GM12891 (cell line): ENCODE data around the gene CDH3.

Source experiments
- PAX5 ChIP-seq: IDR thresholded peaks from 2 replicates; pipeline ENCODE4 v1.6.1; 2011; ENCODE audit warnings: low read length, moderate library complexity, mild to moderate bottlenecking; ENCODE audit not compliant: insufficient read depth, severe bottlenecking
- POLR2A ChIP-seq: IDR thresholded peaks from 2 replicates; pipeline ENCODE4 v1.6.1; 2011; ENCODE audit warnings: low read depth, low read length, control low read depth
- POLR2AphosphoS5 ChIP-seq: IDR thresholded peaks from 2 replicates; pipeline ENCODE4 v1.6.1; 2011; ENCODE audit warnings: low read depth, low read length, control low read depth
- SPI1 ChIP-seq: IDR thresholded peaks from 2 replicates; pipeline ENCODE4 v1.6.1; 2011; ENCODE audit warnings: low read depth, low read length, control low read depth
- TAF1 ChIP-seq: IDR thresholded peaks from 2 replicates; pipeline ENCODE4 v1.6.1; 2011; ENCODE audit warnings: low read depth, low read length, control low read depth

DNA sequence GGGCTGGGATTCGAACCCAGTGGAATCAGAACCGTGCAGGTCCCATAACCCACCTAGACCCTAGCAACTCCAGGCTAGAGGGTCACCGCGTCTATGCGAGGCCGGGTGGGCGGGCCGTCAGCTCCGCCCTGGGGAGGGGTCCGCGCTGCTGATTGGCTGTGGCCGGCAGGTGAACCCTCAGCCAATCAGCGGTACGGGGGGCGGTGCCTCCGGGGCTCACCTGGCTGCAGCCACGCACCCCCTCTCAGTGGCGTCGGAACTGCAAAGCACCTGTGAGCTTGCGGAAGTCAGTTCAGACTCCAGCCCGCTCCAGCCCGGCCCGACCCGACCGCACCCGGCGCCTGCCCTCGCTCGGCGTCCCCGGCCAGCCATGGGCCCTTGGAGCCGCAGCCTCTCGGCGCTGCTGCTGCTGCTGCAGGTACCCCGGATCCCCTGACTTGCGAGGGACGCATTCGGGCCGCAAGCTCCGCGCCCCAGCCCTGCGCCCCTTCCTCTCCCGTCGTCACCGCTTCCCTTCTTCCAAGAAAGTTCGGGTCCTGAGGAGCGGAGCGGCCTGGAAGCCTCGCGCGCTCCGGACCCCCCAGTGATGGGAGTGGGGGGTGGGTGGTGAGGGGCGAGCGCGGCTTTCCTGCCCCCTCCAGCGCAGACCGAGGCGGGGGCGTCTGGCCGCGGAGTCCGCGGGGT is 92.1 kb downstream of the CDH3 start, which contains the start of gene CDH1:
- TF ChIP-seq POLR2A = no peak
- TF ChIP-seq POLR2AphosphoS5 = no peak
- no peak for TF ChIP-seq TAF1
- TF ChIP-seq PAX5 = no peak
- TF ChIP-seq SPI1 = no peak
